ENCODE results near the gene SORCS2.

DNA sequence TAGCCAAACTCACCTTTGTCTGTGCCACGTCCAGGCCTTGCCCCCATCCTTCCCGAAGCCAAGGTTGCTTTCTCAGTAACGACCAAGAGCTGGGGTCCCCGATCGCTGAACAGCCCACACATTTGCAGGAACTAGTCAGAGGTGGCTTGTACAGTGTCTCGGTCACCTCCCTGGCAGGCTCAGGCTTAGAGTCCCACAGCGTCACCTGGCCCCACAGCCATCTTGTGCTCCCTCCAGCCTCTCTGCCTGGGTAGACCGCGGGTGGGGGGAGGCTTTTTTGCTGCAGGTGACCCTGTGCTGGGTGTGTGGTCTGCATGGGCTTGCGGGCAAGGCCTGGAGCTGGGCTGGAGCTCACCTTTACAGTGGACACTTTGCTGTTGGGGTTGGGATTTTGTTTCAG is 182.2 kb downstream of the SORCS2 start:
- TF ChIP-seq, protein P1, sequence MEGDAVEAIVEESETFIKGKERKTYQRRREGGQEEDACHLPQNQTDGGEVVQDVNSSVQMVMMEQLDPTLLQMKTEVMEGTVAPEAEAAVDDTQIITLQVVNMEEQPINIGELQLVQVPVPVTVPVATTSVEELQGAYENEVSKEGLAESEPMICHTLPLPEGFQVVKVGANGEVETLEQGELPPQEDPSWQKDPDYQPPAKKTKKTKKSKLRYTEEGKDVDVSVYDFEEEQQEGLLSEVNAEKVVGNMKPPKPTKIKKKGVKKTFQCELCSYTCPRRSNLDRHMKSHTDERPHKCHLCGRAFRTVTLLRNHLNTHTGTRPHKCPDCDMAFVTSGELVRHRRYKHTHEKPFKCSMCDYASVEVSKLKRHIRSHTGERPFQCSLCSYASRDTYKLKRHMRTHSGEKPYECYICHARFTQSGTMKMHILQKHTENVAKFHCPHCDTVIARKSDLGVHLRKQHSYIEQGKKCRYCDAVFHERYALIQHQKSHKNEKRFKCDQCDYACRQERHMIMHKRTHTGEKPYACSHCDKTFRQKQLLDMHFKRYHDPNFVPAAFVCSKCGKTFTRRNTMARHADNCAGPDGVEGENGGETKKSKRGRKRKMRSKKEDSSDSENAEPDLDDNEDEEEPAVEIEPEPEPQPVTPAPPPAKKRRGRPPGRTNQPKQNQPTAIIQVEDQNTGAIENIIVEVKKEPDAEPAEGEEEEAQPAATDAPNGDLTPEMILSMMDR (IDR thresholded peaks at IDR 0.05 in 4 of 5, conservative IDR thresholded peaks at IDR 0.05 in 1 of 5): no peak
- no peak for TF ChIP-seq POLR2A (IDR thresholded peaks at IDR 0.05)

Data from gastrocnemius medialis (tissue), 4 donors.